Measurements from ENCODE around the gene GP1BA. TPM values are rescaled to one million over a fixed set of nuclear protein-coding genes. Genes with fewer than 3 reads are reported as not detected.

Gene GP1BA
- total and polyA plus RNA-seq, 3 experiments from 2014 or later: not detected

Other genes with a start within 250 kb of the GP1BA start
- 10 to 100 TPM; 95.6 to 99.2 TPM for gene PELP1, start 228.1 kb upstream of the GP1BA start, total RNA-seq
- 12.6 TPM for gene PELP1, start 228.1 kb upstream of the GP1BA start, polyA plus RNA-seq
- gene ARRB2, start 221.6 kb upstream of the GP1BA start, total RNA-seq: 100 to 1,000 TPM; 170 to 172 TPM
- 69.4 TPM for gene ARRB2, start 221.6 kb upstream of the GP1BA start, polyA plus RNA-seq
- 10 to 100 TPM; 23.4 to 26.7 TPM for gene MED11, start 200.8 kb upstream of the GP1BA start, total RNA-seq
- 58.9 TPM for gene MED11, start 200.8 kb upstream of the GP1BA start, polyA plus RNA-seq
- under 1 TPM in 1 of 2 experiments, not detected in 1; 0.09 TPM for gene ZMYND15, start 192.4 kb upstream of the GP1BA start, total RNA-seq
- not detected for gene ZMYND15, start 192.4 kb upstream of the GP1BA start, polyA plus RNA-seq
- gene CXCL16, start 192.3 kb upstream of the GP1BA start, total RNA-seq: 1 to 10 TPM; 2.4 to 2.8 TPM
- gene CXCL16, start 192.3 kb upstream of the GP1BA start, polyA plus RNA-seq: 3.0 TPM
- not detected for gene TM4SF5, start 160.4 kb upstream of the GP1BA start, total RNA-seq
- gene TM4SF5, start 160.4 kb upstream of the GP1BA start, polyA plus RNA-seq: not detected
- not detected for gene VMO1, start 145.9 kb upstream of the GP1BA start, total RNA-seq
- not detected for gene VMO1, start 145.9 kb upstream of the GP1BA start, polyA plus RNA-seq
- not detected for gene GLTPD2, start 143.3 kb upstream of the GP1BA start, total RNA-seq
- not detected for gene GLTPD2, start 143.3 kb upstream of the GP1BA start, polyA plus RNA-seq
- gene PSMB6, start 136.1 kb upstream of the GP1BA start, total RNA-seq: 100 to 1,000 TPM; 198 to 207 TPM
- 259 TPM for gene PSMB6, start 136.1 kb upstream of the GP1BA start, polyA plus RNA-seq
- gene PLD2, start 125.1 kb upstream of the GP1BA start, total RNA-seq: 10 to 100 TPM; 10.1 to 12.0 TPM
- gene PLD2, start 125.1 kb upstream of the GP1BA start, polyA plus RNA-seq: 1.9 TPM
- 10 to 100 TPM; 58.6 TPM for gene MINK1, start 98.9 kb upstream of the GP1BA start, total RNA-seq
- gene MINK1, start 98.9 kb upstream of the GP1BA start, polyA plus RNA-seq: 30.5 TPM
- gene C17orf107, start 32.7 kb upstream of the GP1BA start, total RNA-seq: 1 to 10 TPM; 2.2 to 2.3 TPM
- gene C17orf107, start 32.7 kb upstream of the GP1BA start, polyA plus RNA-seq: 2.0 TPM
- gene CHRNE, start 29.2 kb upstream of the GP1BA start, total RNA-seq: under 1 TPM; 0.37 to 0.38 TPM
- gene CHRNE, start 29.2 kb upstream of the GP1BA start, polyA plus RNA-seq: 0.23 TPM
- gene SLC25A11, start 7.8 kb downstream of the GP1BA start, total RNA-seq: 100 to 1,000 TPM in 1 of 2 experiments, 10 to 100 TPM in 1; 90.0 to 101 TPM
- gene SLC25A11, start 7.8 kb downstream of the GP1BA start, polyA plus RNA-seq: 85.1 TPM
- gene RNF167, start 8.0 kb downstream of the GP1BA start, total RNA-seq: 100 to 1,000 TPM; 187 to 192 TPM
- gene RNF167, start 8.0 kb downstream of the GP1BA start, polyA plus RNA-seq: 69.0 TPM
- 1,000 to 10,000 TPM; 1,826 to 1,841 TPM for gene PFN1, start 16.3 kb downstream of the GP1BA start, total RNA-seq
- 2,601 TPM for gene PFN1, start 16.3 kb downstream of the GP1BA start, polyA plus RNA-seq
- 10 to 100 TPM; 27.1 to 29.4 TPM for gene ENO3, start 18.8 kb downstream of the GP1BA start, total RNA-seq
- 1.3 TPM for gene ENO3, start 18.8 kb downstream of the GP1BA start, polyA plus RNA-seq
- gene SPAG7, start 35.5 kb downstream of the GP1BA start, total RNA-seq: 10 to 100 TPM; 63.4 to 64.2 TPM
- gene SPAG7, start 35.5 kb downstream of the GP1BA start, polyA plus RNA-seq: 112 TPM
- 10 to 100 TPM; 85.6 to 90.6 TPM for gene CAMTA2, start 55.4 kb downstream of the GP1BA start, total RNA-seq
- gene CAMTA2, start 55.4 kb downstream of the GP1BA start, polyA plus RNA-seq: 19.6 TPM
- gene INCA1, start 65.2 kb downstream of the GP1BA start, total RNA-seq: under 1 TPM; 0.18 to 0.37 TPM
- 0.58 TPM for gene INCA1, start 65.2 kb downstream of the GP1BA start, polyA plus RNA-seq
- gene KIF1C, start 65.7 kb downstream of the GP1BA start, total RNA-seq: 10 to 100 TPM; 73.4 to 77.3 TPM
- 8.0 TPM for gene KIF1C, start 65.7 kb downstream of the GP1BA start, polyA plus RNA-seq
- gene SLC52A1, start 103.1 kb downstream of the GP1BA start, total RNA-seq: under 1 TPM; 0.35 to 0.64 TPM
- 0.12 TPM for gene SLC52A1, start 103.1 kb downstream of the GP1BA start, polyA plus RNA-seq
- gene ZFP3, start 146.2 kb downstream of the GP1BA start, total RNA-seq: 1 to 10 TPM; 3.7 to 4.2 TPM
- 0.75 TPM for gene ZFP3, start 146.2 kb downstream of the GP1BA start, polyA plus RNA-seq
- 10 to 100 TPM; 21.8 to 22.9 TPM for gene ZNF232, start 179.6 kb downstream of the GP1BA start, total RNA-seq
- gene ZNF232, start 179.6 kb downstream of the GP1BA start, polyA plus RNA-seq: 5.7 TPM
- gene USP6, start 183.8 kb downstream of the GP1BA start, total RNA-seq: under 1 TPM in 1 of 2 experiments, not detected in 1; 0.09 TPM
- gene USP6, start 183.8 kb downstream of the GP1BA start, polyA plus RNA-seq: 0.05 TPM

Data from CD8-positive, alpha-beta memory T cell (primary cell).